Endothelial cell of umbilical vein (primary cell): ENCODE data around the gene APP. TPM values are rescaled to one million over a fixed set of nuclear protein-coding genes. Genes with fewer than 3 reads are reported as not detected.

Experiments
- BruUV-seq: library from RNA; stranded (reverse); fragments of 400-500 nt; replicated peaks from 2 replicates; lab custom pipeline; 2021; lab: Mats Ljungman, UMichigan
- CTCF ChIA-PET: fragments of 300-600, 350-600 bp; sonication (Branson Sonifier 250); formaldehyde crosslinking; loops from one replicate; lab custom pipeline; 2021; ENCODE audit warnings: antibody characterized with exemption, inconsistent platforms; lab: Charles Lee
- POLR2A ChIA-PET: fragments of 300-600, 350-600 bp; sonication (Branson Sonifier 250); formaldehyde crosslinking; loops from one replicate; lab custom pipeline; 2021; ENCODE audit warnings: antibody characterized with exemption, inconsistent platforms; lab: Charles Lee
- DNase-seq: peaks from one replicate; pipeline ENCODE4 v3.0.0-alpha.2; 2011; ENCODE audit warnings: low read depth, low spot score
- FAIRE-seq: peaks from 2 replicates; lab custom pipeline; 2011; peaks lifted over from hg19 to GRCh38; lab: Jason Lieb, UNC
- H2AFZ ChIP-seq: 2 replicates; pipeline ENCODE4 v1.6.0; 2012; ENCODE audit warnings: low read depth, low read length, control low read depth, inconsistent platforms
- H3K27ac ChIP-seq: 2 replicates; pipeline ENCODE4 v1.5.1; 2011; ENCODE audit warnings: low read depth, mild to moderate bottlenecking, control low read depth, low read length, moderate library complexity; ENCODE audit not compliant: insufficient read depth
- H3K27me3 ChIP-seq, 2 experiments: 2 replicates each; pipeline versions ENCODE4 v1.6.0 to v1.6.1; 2011; ENCODE audit warnings: low read length in 2 of 2, mixed read lengths in 1 of 2; ENCODE audit not compliant: control insufficient read depth in 2 of 2, insufficient read depth in 2 of 2
- H3K36me3 ChIP-seq, 2 experiments: 2 replicates in 1 of 2; 3 replicates in 1 of 2; pipeline ENCODE4 v1.5.1; 2011; ENCODE audit warnings: low read length in 2 of 2, mild to moderate bottlenecking in 1 of 2, moderate library complexity in 1 of 2; ENCODE audit not compliant: control insufficient read depth in 2 of 2, insufficient read depth in 2 of 2; ENCODE audit errors: extremely low read depth in 1 of 2
- H3K4me1 ChIP-seq: 3 replicates; pipeline ENCODE4 v1.5.1; 2011; ENCODE audit warnings: mild to moderate bottlenecking, low read length; ENCODE audit not compliant: control insufficient read depth, insufficient read depth; ENCODE audit errors: extremely low read depth
- H3K4me2 ChIP-seq: 2 replicates; pipeline ENCODE4 v1.6.1; 2011; ENCODE audit warnings: low read length, control low read depth, mixed read lengths; ENCODE audit not compliant: insufficient read depth
- H3K4me3 ChIP-seq, 3 experiments: fragments of 200-600 bp in 1 of 3; sonication (generic), shearing (Covaris generic) in 1 of 3; replicated peaks in 1 of 3; 2 replicates each; pipeline ENCODE4 v1.5.1; 2011 to 2016; ENCODE audit warnings: control low read depth in 3 of 3, low read length in 3 of 3, mild to moderate bottlenecking in 2 of 3, inconsistent platforms in 1 of 3, low read depth in 1 of 3, moderate library complexity in 1 of 3; ENCODE audit not compliant: insufficient read depth in 1 of 3
- H3K79me2 ChIP-seq: 2 replicates; pipeline ENCODE4 v1.6.0; 2012; ENCODE audit warnings: low read length, inconsistent platforms; ENCODE audit not compliant: control insufficient read depth, insufficient read depth
- H3K9ac ChIP-seq: replicated peaks from 2 replicates; pipeline ENCODE3; 2011; ENCODE audit warnings: low read length, control low read depth; ENCODE audit not compliant: insufficient read depth; ENCODE audit errors: extremely low read depth
- H3K9me1 ChIP-seq: replicated peaks from 3 replicates; pipeline ENCODE4 v1.6.0; 2011; ENCODE audit warnings: mild to moderate bottlenecking, low read length; ENCODE audit not compliant: control insufficient read depth, insufficient read depth; ENCODE audit errors: extremely low read depth
- H3K9me3 ChIP-seq: replicated peaks from 2 replicates; pipeline ENCODE4 v1.5.1; 2012; ENCODE audit warnings: low read length, inconsistent platforms; ENCODE audit not compliant: control insufficient read depth, insufficient read depth
- H4K20me1 ChIP-seq: replicated peaks from 2 replicates; pipeline ENCODE3; 2011; ENCODE audit warnings: mild to moderate bottlenecking, low read length; ENCODE audit not compliant: control insufficient read depth, insufficient read depth; ENCODE audit errors: extremely low read depth
- EZH2 ChIP-seq: IDR thresholded peaks from 2 replicates; pipeline ENCODE4 v1.6.1; 2012; ENCODE audit warnings: borderline replicate concordance, low read depth, mild to moderate bottlenecking, moderate library complexity, low read length, inconsistent platforms; ENCODE audit not compliant: severe bottlenecking
- FOS ChIP-seq: IDR thresholded peaks from 2 replicates; pipeline ENCODE4 v1.6.1; 2011; ENCODE audit warnings: mild to moderate bottlenecking, low read length, moderate library complexity, borderline replicate concordance; ENCODE audit not compliant: insufficient read depth
- GATA2 ChIP-seq: IDR thresholded peaks from 2 replicates; pipeline ENCODE4 v1.7.0; 2011; ENCODE audit warnings: low read depth, mild to moderate bottlenecking, moderate library complexity, mixed read lengths, low read length; ENCODE audit not compliant: insufficient read length, insufficient read depth
- JUN ChIP-seq: IDR thresholded peaks from 2 replicates; pipeline ENCODE4 v1.6.1; 2011; ENCODE audit warnings: borderline replicate concordance, low read depth; ENCODE audit not compliant: insufficient read length, insufficient read depth
- MYC ChIP-seq: IDR thresholded peaks from one replicate; pipeline ENCODE4 v1.6.1; 2011; ENCODE audit warnings: mild to moderate bottlenecking, low read depth, low read length
- POLR2A ChIP-seq: IDR thresholded peaks from 2 replicates; pipeline ENCODE4 v1.6.1; 2012; ENCODE audit warnings: low read depth, mild to moderate bottlenecking, control low read depth, low read length
- POLR2AphosphoS5 ChIP-seq: IDR thresholded peaks from 2 replicates; pipeline ENCODE4 v1.6.1; 2012; ENCODE audit warnings: low read depth, mild to moderate bottlenecking, control low read depth, low read length, moderate library complexity; ENCODE audit not compliant: insufficient read depth
- dilution Hi-C: fragments of 300-500 bp; cut with MboI; formaldehyde crosslinking; loops from one replicate; pipeline ENCODE4 v1.15.0; 2019; ENCODE audit warnings: low sequenced_read_pairs; ENCODE audit not compliant: extremely low pct_ligation_motif_present
- intact Hi-C: fragments of 100-400 bp; cut with micrococcal nuclease; formaldehyde crosslinking; loops from one replicate; pipeline ENCODE4 v1.10.0; 2022
- polyA plus RNA-seq, 4 experiments: library from polyadenylated mRNA; depleted of rRNA in 3 of 4; stranded (reverse) in 3 of 4; unstranded in 1 of 4; fragments of >200 nt; gene quantifications; 2 replicates each; pipeline versions ENCODE4 v1.2.1 to v1.2.3, GENCODE V29; 2011 to 2012; ENCODE audit warnings: missing spikeins in 1 of 4
- total RNA-seq: library from RNA; stranded (reverse); gene quantifications from 2 replicates; pipeline ENCODE4 v1.2.3, GENCODE V29; 2021
- TF ChIP-seq, protein P1 (sequence below), 2 donors: IDR thresholded peaks; 1 replicate in 1 of 2; 2 replicates in 1 of 2; pipeline ENCODE4 v1.5.1; 2011; ENCODE audit warnings: low read length in 2 of 2, mild to moderate bottlenecking in 2 of 2, moderate library complexity in 2 of 2, control low read depth in 1 of 2, inconsistent platforms in 1 of 2, low read depth in 1 of 2; ENCODE audit not compliant: insufficient read depth in 1 of 2; ENCODE audit errors: extremely low read depth in 1 of 2
- TF ChIP-seq, protein P2 (sequence below): IDR thresholded peaks from 2 replicates; pipeline ENCODE4 v1.6.1; 2011; ENCODE audit not compliant: insufficient read depth, insufficient read length

APP gene
- total and polyA plus RNA-seq, 2 donors (not counting 3 experiments of a cell fraction or from before 2014, with no cell fraction given): 914 to 928 TPM

DNA sequence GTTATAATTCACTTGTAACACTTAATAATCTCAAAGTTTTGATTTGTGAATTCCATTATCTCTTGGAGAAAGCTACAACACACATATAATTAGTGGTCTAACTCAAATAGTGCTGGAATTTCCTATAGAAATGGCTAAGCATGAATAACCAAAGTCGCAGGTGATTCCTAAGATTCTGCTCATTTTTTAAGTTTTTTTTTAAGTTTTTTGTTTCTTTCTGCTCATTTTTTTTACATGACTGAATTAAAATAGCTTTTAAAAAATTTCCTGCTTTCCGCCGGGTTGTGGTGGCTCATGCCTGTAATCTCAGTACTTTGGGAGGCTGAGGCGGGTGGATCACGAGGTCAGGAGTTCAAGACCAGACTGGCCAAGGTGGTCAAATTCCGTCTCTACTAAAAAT, 90.4 kb downstream of the APP start:
- Histone ChIP-seq H3K9me3 (no peaks in the 10 kb centered on the region), H3K4me3 (no peak overlapping the region), H3K9ac (no peak overlapping the region), H3K9me1 (no peaks in the 10 kb centered on the region), H3K36me3 (peaks cover 0 to 3% of the 10 kb centered on the region in 2 experiments), H3K27me3 (no peaks in the 10 kb centered on the region), H2AFZ (no peak overlapping the region), H3K4me1 (peaks cover 31% of the 10 kb centered on the region), H3K27ac (no peak overlapping the region), H4K20me1 (no peaks in the 10 kb centered on the region), H3K4me2 (no peak overlapping the region), H3K79me2 (peaks cover 97% of the 10 kb centered on the region)
- dilution Hi-C loops (no loop called here), intact Hi-C loops (no loop called here)
- ChIA-PET CTCF (interaction anchor here (1.0 to 2.0 kb wide), 3 partner anchors 9 to 19 kb away, joined by 3 to 7 read pairs (median 3); no protein-coding TSS in a partner anchor), POLR2A (no interaction called here)
- no TSS peak for BruUV-seq
- TF ChIP-seq FOS (no peak), POLR2A (no peak), JUN (no peak), EZH2 (no peak), MYC (no peak), GATA2 (no peak), POLR2AphosphoS5 (no peak)
- TF ChIP-seq, protein P1, sequence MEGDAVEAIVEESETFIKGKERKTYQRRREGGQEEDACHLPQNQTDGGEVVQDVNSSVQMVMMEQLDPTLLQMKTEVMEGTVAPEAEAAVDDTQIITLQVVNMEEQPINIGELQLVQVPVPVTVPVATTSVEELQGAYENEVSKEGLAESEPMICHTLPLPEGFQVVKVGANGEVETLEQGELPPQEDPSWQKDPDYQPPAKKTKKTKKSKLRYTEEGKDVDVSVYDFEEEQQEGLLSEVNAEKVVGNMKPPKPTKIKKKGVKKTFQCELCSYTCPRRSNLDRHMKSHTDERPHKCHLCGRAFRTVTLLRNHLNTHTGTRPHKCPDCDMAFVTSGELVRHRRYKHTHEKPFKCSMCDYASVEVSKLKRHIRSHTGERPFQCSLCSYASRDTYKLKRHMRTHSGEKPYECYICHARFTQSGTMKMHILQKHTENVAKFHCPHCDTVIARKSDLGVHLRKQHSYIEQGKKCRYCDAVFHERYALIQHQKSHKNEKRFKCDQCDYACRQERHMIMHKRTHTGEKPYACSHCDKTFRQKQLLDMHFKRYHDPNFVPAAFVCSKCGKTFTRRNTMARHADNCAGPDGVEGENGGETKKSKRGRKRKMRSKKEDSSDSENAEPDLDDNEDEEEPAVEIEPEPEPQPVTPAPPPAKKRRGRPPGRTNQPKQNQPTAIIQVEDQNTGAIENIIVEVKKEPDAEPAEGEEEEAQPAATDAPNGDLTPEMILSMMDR (IDR thresholded peaks at IDR 0.05; ENCODE audit: extremely low read depth in 1 of 2, insufficient read depth in 1 of 2, low read depth in 1 of 2, low read length in 2 of 2): no peak
- TF ChIP-seq, protein P2, sequence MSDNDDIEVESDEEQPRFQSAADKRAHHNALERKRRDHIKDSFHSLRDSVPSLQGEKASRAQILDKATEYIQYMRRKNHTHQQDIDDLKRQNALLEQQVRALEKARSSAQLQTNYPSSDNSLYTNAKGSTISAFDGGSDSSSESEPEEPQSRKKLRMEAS: no peak
- FAIRE-seq: no peak
- no peak for DNase-seq
